Body of pancreas (tissue), 4 donors: ENCODE data around the gene TM6SF1. TPM values are rescaled to one million over a fixed set of nuclear protein-coding genes. Genes with fewer than 3 reads are reported as not detected.
A peak's percentile ranks its signal among the peaks of the same experiment; 100 is the strongest.
"Not testable (repeated sequence)": the region's sequence is repeated elsewhere in the genome, so short reads cannot be mapped to it uniquely, and the experiment has no call there.

Experiments
- ATAC-seq: fragments of 150-250 bp; one replicate; pipeline ENCODE4 v1.9.1; 2016
- DNase-seq, 4 donors: peaks; one replicate each; pipeline ENCODE4 v3.0.0-alpha.2; 2019
- H3K27ac ChIP-seq, 4 donors: fragments of 200-600 bp; sonication (generic); 1 replicate in 3 of 4; 2 replicates in 1 of 4; pipeline versions ENCODE4 v1.5.1 to v1.6.1; 2016 to 2019; ENCODE audit warnings: mild to moderate bottlenecking in 1 of 4, mixed read lengths in 1 of 4, moderate library complexity in 1 of 4
- H3K27me3 ChIP-seq, 2 donors: fragments of 200-600 bp; sonication (generic); one replicate each; pipeline ENCODE4 v1.6.0; 2016; ENCODE audit warnings: mild to moderate bottlenecking in 1 of 2
- H3K36me3 ChIP-seq, 2 donors: fragments of 200-600 bp; sonication (generic); replicated peaks in 1 of 2; 2 replicates each; pipeline ENCODE4 v1.5.1; 2016; ENCODE audit warnings: low read depth in 2 of 2; ENCODE audit not compliant: insufficient read depth in 1 of 2
- H3K4me1 ChIP-seq: fragments of 200-600 bp; sonication (generic); one replicate; pipeline ENCODE4 v1.6.0; 2016
- H3K4me3 ChIP-seq, 2 donors: fragments of 200-600 bp; sonication (generic); 1 replicate in 1 of 2; 2 replicates in 1 of 2; pipeline ENCODE4 v1.5.1; 2016 to 2019
- H3K9me3 ChIP-seq, 3 donors: fragments of 200-600 bp; sonication (generic); 1 replicate in 2 of 3; 2 replicates in 1 of 3; pipeline ENCODE4 v1.5.1; 2016
- CTCF ChIP-seq, 7 experiments: fragments of 450-650 bp in 4 of 7; fragments of 200-600 bp in 3 of 7; sonication (generic) in 3 of 7; IDR thresholded peaks; one replicate each; pipeline ENCODE4 v1.5.1; 2016 to 2019; ENCODE audit warnings: antibody characterized with exemption in 7 of 7
- POLR2A ChIP-seq, 3 donors: fragments of 450-650 bp; IDR thresholded peaks; one replicate each; pipeline ENCODE4 v1.6.1; 2016; ENCODE audit warnings: antibody characterized with exemption in 3 of 3, mild to moderate bottlenecking in 2 of 3
- WGBS, 2 donors: methylation state at CpG; one replicate each; pipeline ENCODE4 v1.1.5; 2017; 5-methylcytosine and 5-hydroxymethylcytosine counted together
- intact Hi-C: fragments of 100-400 bp; cut with DNase I; formaldehyde crosslinking; loops from one replicate; pipeline ENCODE4 v1.15.1; 2023
- total RNA-seq, 2 donors: library from RNA; depleted of rRNA; stranded (reverse); fragments of >200 nt; gene quantifications; one replicate each; pipeline ENCODE4 v1.1.0, GENCODE V29; 2016

TM6SF1 gene
- total RNA-seq, 2 donors from 2014 or later: 1.8 to 2.3 TPM

- H3K36me3 ChIP-seq: no peaks in the 10 kb centered on the region
- TF ChIP-seq CTCF (IDR thresholded peaks at IDR 0.05) (no peak), POLR2A (IDR thresholded peaks at IDR 0.05) (no peak)
- H3K27ac ChIP-seq: no peak overlapping the region
- DNase-seq (no peak), ATAC-seq (no peak)
- intact Hi-C loops: no loop called here
- no peak overlapping the region for H3K4me3 ChIP-seq
- 65 to 72% methylated on average over 2 of the region's 2 CpGs for WGBS, 2 donors
- H3K27me3 ChIP-seq: no peaks in the 10 kb centered on the region
- H3K4me1 ChIP-seq: no peaks in the 10 kb centered on the region
- no peaks in the 10 kb centered on the region for H3K9me3 ChIP-seq
Observed at GRCh38 chr15:83087576-83087975, 19.9 kb upstream of the TM6SF1 start.

- no peak overlapping the region for H3K4me3 ChIP-seq
- intact Hi-C loops: no loop called here
- H3K4me1 ChIP-seq: no peaks in the 10 kb centered on the region
- H3K27me3 ChIP-seq: no peaks in the 10 kb centered on the region
- DNase-seq (no peak), ATAC-seq (no peak)
- 75 to 79% methylated on average over 2 of the region's 2 CpGs for WGBS, 2 donors
- H3K9me3 ChIP-seq: no peaks in the 10 kb centered on the region
- TF ChIP-seq POLR2A (IDR thresholded peaks at IDR 0.05) (no peak), CTCF (IDR thresholded peaks at IDR 0.05) (no peak)
- H3K36me3 ChIP-seq: no peaks in the 10 kb centered on the region
- no peak overlapping the region for H3K27ac ChIP-seq
Observed at GRCh38 chr15:83088876-83089275, 18.6 kb upstream of the TM6SF1 start.

DNA sequence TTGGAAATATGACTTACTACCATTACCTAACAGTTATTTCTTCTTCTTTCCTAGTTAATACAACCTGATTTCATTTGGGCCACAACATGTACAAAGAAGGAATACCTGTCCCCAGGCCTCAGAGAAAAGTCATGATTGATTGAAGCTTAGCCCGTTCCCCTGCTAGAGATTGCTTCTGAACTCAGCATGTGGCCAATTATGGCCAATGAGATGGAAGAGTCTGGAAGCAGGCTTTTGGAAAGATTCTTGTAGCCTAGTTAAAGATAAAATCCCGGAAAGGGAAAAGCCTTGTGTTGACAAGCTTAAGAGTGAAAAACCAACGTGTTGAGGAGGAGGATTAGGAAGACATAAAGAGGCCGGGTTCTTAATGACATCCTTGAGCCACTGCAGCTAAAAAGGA, 17.0 kb upstream of the TM6SF1 start:
- 33 to 43% methylated on average over 4 of the region's 4 CpGs for WGBS, 2 donors
- TF ChIP-seq CTCF (IDR thresholded peaks at IDR 0.05) (no peak), POLR2A (IDR thresholded peaks at IDR 0.05) (no peak)
- Histone ChIP-seq H3K27me3 (no peaks in the 10 kb centered on the region), H3K4me3 (no peak overlapping the region), H3K9me3 (no peaks in the 10 kb centered on the region), H3K36me3 (no peaks in the 10 kb centered on the region), H3K27ac (no peak overlapping the region), H3K4me1 (no peaks in the 10 kb centered on the region)
- ATAC-seq (no peak), DNase-seq (no peak)
- intact Hi-C loops: no loop called here

DNA sequence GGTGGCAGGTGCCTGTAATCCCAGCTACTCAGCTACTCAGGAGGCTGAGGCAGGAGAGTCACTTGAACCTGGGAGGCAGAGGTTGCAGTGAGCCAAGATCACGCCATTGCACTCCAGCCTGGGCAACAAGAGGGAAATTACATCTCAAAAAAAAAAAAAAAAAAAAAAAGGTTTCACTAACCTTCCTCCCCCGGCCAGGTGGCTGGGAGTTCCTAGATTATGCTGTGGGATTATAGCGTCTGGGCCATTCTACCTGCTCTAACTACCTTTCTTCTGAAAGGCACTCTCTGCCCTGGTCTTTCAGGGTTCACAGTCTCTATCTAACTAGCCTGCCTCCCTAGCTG, 15.5 kb upstream of the TM6SF1 start:
- H3K27me3 ChIP-seq, H3K4me3 ChIP-seq, H3K9me3 ChIP-seq, intact Hi-C loops, ATAC-seq, H3K27ac ChIP-seq, DNase-seq, H3K36me3 ChIP-seq, H3K4me1 ChIP-seq: not testable (repeated sequence)
- 86% methylated on average over 3 of the region's 3 CpGs for WGBS, 2 donors

DNA sequence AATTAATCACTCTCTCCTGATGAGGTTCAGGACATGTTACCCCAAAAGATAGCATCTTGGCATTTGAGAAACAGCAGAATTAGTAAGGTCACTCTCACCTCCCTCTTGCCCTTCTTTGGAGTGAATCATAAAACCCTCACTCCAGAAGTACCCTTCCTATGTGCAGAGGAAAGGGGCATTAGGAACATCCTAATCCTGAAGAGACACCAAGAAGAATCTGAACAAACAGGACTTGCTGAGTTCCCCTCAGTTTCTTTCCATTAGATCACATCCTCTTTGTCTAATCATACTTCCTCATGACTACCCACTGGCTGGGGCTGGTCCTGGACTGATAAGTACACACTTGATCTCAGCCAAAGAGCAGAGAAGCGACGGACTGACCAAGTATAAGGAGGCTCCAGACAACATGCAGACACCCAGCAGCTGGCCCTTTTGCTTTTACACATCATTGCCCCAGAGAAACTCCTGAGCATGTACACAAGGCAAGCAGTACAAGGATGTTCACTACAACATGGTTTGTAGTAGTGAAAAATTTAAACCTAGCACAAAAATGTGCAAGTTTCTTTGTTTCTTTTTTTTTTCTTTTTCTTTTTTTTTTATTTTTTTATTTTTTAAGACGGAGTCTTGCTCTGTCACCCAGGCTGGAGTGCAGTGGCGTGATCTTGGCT, 15.0 kb upstream of the TM6SF1 start:
- Histone ChIP-seq H3K4me1 (no peaks in the 10 kb centered on the region), H3K4me3 (no peak overlapping the region), H3K27ac (peak overlapping the region in 1 of 4 donors; percentile 37), H3K9me3 (peaks cover 0 to 1% (median 0%) of the 10 kb centered on the region in 3 donors), H3K27me3 (no peaks in the 10 kb centered on the region), H3K36me3 (no peaks in the 10 kb centered on the region)
- TF ChIP-seq POLR2A (IDR thresholded peaks at IDR 0.05) (peak in 2 of 3 donors; percentile 18 to 51), CTCF (IDR thresholded peaks at IDR 0.05) (no peak)
- peak in 2 of 4 donors; percentile 25 to 68 for DNase-seq
- intact Hi-C loops: no loop called here
- 58 to 69% methylated on average over 4 of the region's 4 CpGs for WGBS, 2 donors
- ATAC-seq: no peak
